GM12878 (cell line): ENCODE measurements around the gene SLC22A23. TPM values are rescaled to one million over a fixed set of nuclear protein-coding genes. Genes with fewer than 3 reads are reported as not detected.
A peak's percentile ranks its signal among the peaks of the same experiment; 100 is the strongest.

Experiments used
- ATF2 ChIP-seq: IDR thresholded peaks from 2 replicates; pipeline ENCODE4 v1.6.1; 2012; ENCODE audit warnings: low read length, inconsistent platforms
- E2F4 ChIP-seq: IDR thresholded peaks from 2 replicates; pipeline ENCODE4 v1.6.1; 2012; ENCODE audit warnings: low read depth, low read length, improper control_type of control experiment
- ELK1 ChIP-seq: IDR thresholded peaks from 2 replicates; pipeline ENCODE4 v1.6.1; 2012; ENCODE audit warnings: low read depth, low read length, improper control_type of control experiment
- GABPA ChIP-seq: IDR thresholded peaks from 2 replicates; pipeline ENCODE4 v1.6.1; 2014; ENCODE audit warnings: antibody characterized with exemption, low read depth, mild to moderate bottlenecking, inconsistent platforms
- IRF4 ChIP-seq: IDR thresholded peaks from 2 replicates; pipeline ENCODE4 v1.6.1; 2011; ENCODE audit warnings: low read depth, low read length
- IRF5 ChIP-seq: fragments of 450-650 bp; IDR thresholded peaks from 2 replicates; pipeline ENCODE4 v1.6.1; 2017; ENCODE audit warnings: borderline replicate concordance
- JUNB ChIP-seq: IDR thresholded peaks from 2 replicates; pipeline ENCODE4 v1.6.1; 2016; ENCODE audit warnings: antibody characterized with exemption, mild to moderate bottlenecking
- KLF5 ChIP-seq: fragments of 450-650 bp; IDR thresholded peaks from 2 replicates; pipeline ENCODE4 v1.6.1; 2014; ENCODE audit warnings: mild to moderate bottlenecking; ENCODE audit not compliant: partially characterized antibody
- MEF2A ChIP-seq: IDR thresholded peaks from 2 replicates; pipeline ENCODE4 v1.6.1; 2011; ENCODE audit warnings: low read depth, mild to moderate bottlenecking, low read length, moderate library complexity; ENCODE audit not compliant: insufficient read depth
- NFYA ChIP-seq: IDR thresholded peaks from 2 replicates; pipeline ENCODE4 v1.6.1; 2011; ENCODE audit warnings: low read depth, mild to moderate bottlenecking, low read length, improper control_type of control experiment, borderline replicate concordance
- PRDM15 ChIP-seq: fragments of 450-650 bp; formaldehyde crosslinking; IDR thresholded peaks from 2 replicates; pipeline ENCODE4 v1.4.0; 2020; ENCODE audit warnings: mild to moderate bottlenecking, moderate library complexity
- RB1 ChIP-seq: fragments of 450-650 bp; formaldehyde crosslinking; IDR thresholded peaks from 2 replicates; pipeline ENCODE4 v1.6.1; 2017; ENCODE audit warnings: mild to moderate bottlenecking, borderline replicate concordance
- RCOR1 ChIP-seq: conservative IDR thresholded peaks from 2 replicates; pipeline ENCODE4 v1.6.1; 2012; ENCODE audit warnings: low read depth, low read length, improper control_type of control experiment
- RFX5 ChIP-seq: IDR thresholded peaks from 2 replicates; pipeline ENCODE4 v1.6.1; 2011; ENCODE audit warnings: low read depth, low read length, improper control_type of control experiment
- SMAD5 ChIP-seq: IDR thresholded peaks from 2 replicates; pipeline ENCODE4 v1.6.1; 2016; ENCODE audit warnings: antibody characterized with exemption, low read depth
- SPI1 ChIP-seq: IDR thresholded peaks from 2 replicates; pipeline ENCODE4 v1.6.1; 2011; ENCODE audit warnings: low read depth, mild to moderate bottlenecking, low read length, moderate library complexity, borderline replicate concordance; ENCODE audit not compliant: insufficient read depth
- STAT3 ChIP-seq: IDR thresholded peaks from 2 replicates; pipeline ENCODE4 v1.6.1; 2011; ENCODE audit warnings: low read depth, low read length, improper control_type of control experiment
- SUZ12 ChIP-seq: fragments of 200-600 bp; sonication (generic); IDR thresholded peaks from one replicate; pipeline ENCODE4 v1.6.1; 2018; ENCODE audit warnings: antibody characterized with exemption, mild to moderate bottlenecking; ENCODE audit not compliant: unreplicated experiment
- TAF1 ChIP-seq: IDR thresholded peaks from 2 replicates; pipeline ENCODE4 v1.6.1; 2011; ENCODE audit warnings: mild to moderate bottlenecking, low read depth, low read length, borderline replicate concordance
- YBX1 ChIP-seq: fragments of 450-650 bp; IDR thresholded peaks from 2 replicates; pipeline ENCODE4 v1.6.1; 2016; ENCODE audit warnings: antibody characterized with exemption
- ZNF217 ChIP-seq: fragments of 450-650 bp; IDR thresholded peaks from 2 replicates; pipeline ENCODE4 v1.6.1; 2017; ENCODE audit warnings: antibody characterized with exemption, mild to moderate bottlenecking
- ZNF24 ChIP-seq: fragments of 450-650 bp; IDR thresholded peaks from 2 replicates; pipeline ENCODE4 v1.6.1; 2017; ENCODE audit warnings: antibody characterized with exemption, mild to moderate bottlenecking
- ZNF274 ChIP-seq: IDR thresholded peaks from one replicate; pipeline ENCODE4 v1.8.0; 2011; ENCODE audit not compliant: insufficient read length, insufficient read depth
- ZNF384 ChIP-seq: IDR thresholded peaks from 2 replicates; pipeline ENCODE4 v1.6.1; 2012; ENCODE audit warnings: low read depth, mild to moderate bottlenecking, low read length, improper control_type of control experiment, borderline replicate concordance
- ZSCAN29 ChIP-seq: fragments of 450-650 bp; IDR thresholded peaks from 2 replicates; pipeline ENCODE4 v1.6.1; 2017; ENCODE audit warnings: mild to moderate bottlenecking, moderate library complexity
- polyA plus RNA-seq, 11 experiments: library from polyadenylated mRNA; depleted of rRNA in 4 of 11; unstranded in 6 of 11; stranded (reverse) in 5 of 11; fragments of >200 nt; fragmentation: Nextera tagmentation in 4 of 11; fragmentation: Illumina TruSeq in 1 of 11; extraction: Ambion mirVana in 4 of 11; extraction: Trizol in 1 of 11; gene quantifications; 1 replicate in 1 of 11; 2 replicates in 10 of 11; pipeline versions ENCODE4 v1.2.1 to v1.2.3, GENCODE V29; 2011 to 2016; ENCODE audit warnings: inconsistent platforms in 2 of 11, missing spikeins in 2 of 11, low read depth in 1 of 11
- total RNA-seq, 4 experiments: library from RNA; depleted of rRNA in 3 of 4; stranded (reverse); fragments of >200 nt in 3 of 4; fragmentation: Illumina TruSeq in 1 of 4; extraction: Trizol in 1 of 4; gene quantifications; 2 replicates each; pipeline versions ENCODE4 v1.2.1 to v1.2.3, GENCODE V29; 2013 to 2021

SLC22A23 gene
- total and polyA plus RNA-seq, 10 of the 15 experiments (the other 5 are each of a cell fraction or from before 2014, with no cell fraction given), result 0.20 to 2.4 (median 0.74) TPM

- TF ChIP-seq PRDM15 (CRISPR knock-in tag) (no peak), IRF4 (peak; percentile 79; the same call in 1 of the 2 replicates), ATF2 (no peak), RCOR1 (no peak), STAT3 (no peak), SUZ12 (no peak), ELK1 (no peak), MEF2A (no peak), SMAD5 (no peak), TAF1 (no peak), SPI1 (no peak), ZSCAN29 (no peak), RB1 (peak; percentile 76; the same call in 1 of the 2 replicates), GABPA (no peak), NFYA (no peak), ZNF217 (no peak), KLF5 (no peak), E2F4 (no peak), ZNF24 (0 out of 2 replicates have a peak, but pooled peaks have one; percentile 9), RFX5 (no peak), ZNF274 (no peak), YBX1 (no peak), ZNF384 (no peak), IRF5 (0 out of 2 replicates have a peak, but pooled peaks have one; percentile 25), JUNB (peak; percentile 70)
These were observed 123.6 kb downstream of the SLC22A23 start (continued) for GRCh38 chr6:3333263-3333662.
